NB4 (cell line): ENCODE data around the gene WNT7A.

Source experiments
- POLR2A ChIP-seq: IDR thresholded peaks from 2 replicates; pipeline ENCODE4 v1.6.1; 2011; ENCODE audit warnings: mild to moderate bottlenecking; ENCODE audit not compliant: insufficient read length; ENCODE audit errors: extremely low read depth
- TF ChIP-seq, protein P1 (sequence below): IDR thresholded peaks from one replicate; pipeline ENCODE4 v1.5.1; 2012; ENCODE audit warnings: low read depth, low read length

DNA sequence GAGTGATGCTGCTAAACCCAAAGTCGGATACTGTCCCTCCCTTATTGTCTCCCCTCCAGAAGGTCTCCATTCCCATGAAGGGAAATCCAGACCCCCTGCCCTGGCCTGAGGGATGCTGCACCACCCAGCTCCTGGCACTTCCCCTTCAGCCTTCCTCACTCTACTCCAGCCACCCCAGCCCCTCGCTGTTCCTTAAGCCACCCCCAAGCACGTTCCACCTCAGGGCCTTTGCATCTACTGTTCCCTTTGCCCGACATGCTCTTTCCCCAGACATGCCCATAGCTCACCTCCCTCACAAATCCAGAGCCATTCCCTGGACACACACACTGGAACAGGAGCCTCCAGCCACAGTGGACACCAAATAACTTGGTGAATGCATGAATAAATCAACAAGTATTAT, 8.1 kb downstream of the WNT7A start:
- TF ChIP-seq, protein P1, sequence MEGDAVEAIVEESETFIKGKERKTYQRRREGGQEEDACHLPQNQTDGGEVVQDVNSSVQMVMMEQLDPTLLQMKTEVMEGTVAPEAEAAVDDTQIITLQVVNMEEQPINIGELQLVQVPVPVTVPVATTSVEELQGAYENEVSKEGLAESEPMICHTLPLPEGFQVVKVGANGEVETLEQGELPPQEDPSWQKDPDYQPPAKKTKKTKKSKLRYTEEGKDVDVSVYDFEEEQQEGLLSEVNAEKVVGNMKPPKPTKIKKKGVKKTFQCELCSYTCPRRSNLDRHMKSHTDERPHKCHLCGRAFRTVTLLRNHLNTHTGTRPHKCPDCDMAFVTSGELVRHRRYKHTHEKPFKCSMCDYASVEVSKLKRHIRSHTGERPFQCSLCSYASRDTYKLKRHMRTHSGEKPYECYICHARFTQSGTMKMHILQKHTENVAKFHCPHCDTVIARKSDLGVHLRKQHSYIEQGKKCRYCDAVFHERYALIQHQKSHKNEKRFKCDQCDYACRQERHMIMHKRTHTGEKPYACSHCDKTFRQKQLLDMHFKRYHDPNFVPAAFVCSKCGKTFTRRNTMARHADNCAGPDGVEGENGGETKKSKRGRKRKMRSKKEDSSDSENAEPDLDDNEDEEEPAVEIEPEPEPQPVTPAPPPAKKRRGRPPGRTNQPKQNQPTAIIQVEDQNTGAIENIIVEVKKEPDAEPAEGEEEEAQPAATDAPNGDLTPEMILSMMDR = no peak
- no peak for TF ChIP-seq POLR2A
